Pericardium fibroblast (primary cell): ENCODE data around the gene MDFI. TPM values are rescaled to one million over a fixed set of nuclear protein-coding genes. Genes with fewer than 3 reads are reported as not detected.

Experiments
- total RNA-seq: library from RNA; depleted of rRNA; stranded (reverse); fragments of >200 nt; gene quantifications from 2 replicates; pipeline ENCODE4 v1.2.3, GENCODE V29; 2015

Gene MDFI, protein sequence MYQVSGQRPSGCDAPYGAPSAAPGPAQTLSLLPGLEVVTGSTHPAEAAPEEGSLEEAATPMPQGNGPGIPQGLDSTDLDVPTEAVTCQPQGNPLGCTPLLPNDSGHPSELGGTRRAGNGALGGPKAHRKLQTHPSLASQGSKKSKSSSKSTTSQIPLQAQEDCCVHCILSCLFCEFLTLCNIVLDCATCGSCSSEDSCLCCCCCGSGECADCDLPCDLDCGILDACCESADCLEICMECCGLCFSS
- total RNA-seq, result 15.1 and 30.8 TPM in 2 replicates

DNA sequence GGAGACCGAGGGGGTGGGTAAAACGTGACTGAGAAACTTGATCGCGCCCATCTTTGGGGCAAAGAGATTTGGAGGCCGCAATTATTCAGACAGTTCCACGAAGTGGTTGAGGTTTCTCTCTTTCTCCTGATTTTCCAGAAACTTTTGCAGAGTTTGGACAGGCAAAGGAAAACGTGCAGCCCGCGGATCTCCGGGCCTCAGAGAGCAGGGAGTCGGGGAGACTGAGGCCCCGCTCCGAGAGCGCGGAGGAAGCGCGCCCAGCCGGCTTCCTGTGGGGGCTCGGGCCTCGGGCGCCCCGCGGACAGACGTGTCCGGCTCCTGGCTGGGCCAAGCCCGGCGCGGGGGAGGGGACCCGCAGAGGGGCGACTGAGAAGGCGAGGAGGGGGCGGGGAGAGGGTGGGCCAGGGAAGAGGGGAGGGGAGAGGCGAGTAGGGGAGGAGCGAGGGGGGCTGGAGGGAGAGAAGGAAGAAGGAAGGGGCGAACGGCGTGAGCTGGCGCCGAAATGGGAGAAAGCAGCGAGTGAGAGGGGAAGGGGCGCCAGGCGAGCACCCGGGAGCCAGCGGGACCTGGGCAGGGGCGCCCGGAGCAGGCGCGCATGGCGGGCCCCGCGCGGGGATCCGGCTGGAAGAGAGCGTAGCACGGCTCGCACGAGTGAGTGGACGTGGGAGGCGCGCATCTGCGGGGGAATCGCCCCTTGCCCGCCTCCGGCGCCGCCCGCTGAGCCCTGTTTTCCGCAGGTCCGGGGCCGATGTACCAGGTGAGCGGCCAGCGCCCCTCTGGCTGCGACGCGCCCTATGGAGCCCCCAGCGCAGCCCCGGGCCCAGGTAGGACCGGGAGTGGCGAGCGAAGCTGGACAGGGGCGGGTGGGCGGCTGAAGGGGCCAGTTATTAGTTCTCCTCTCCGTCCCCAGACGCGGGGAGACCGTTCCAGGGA, at the start of gene MDFI:
Gene MDFI (plus strand): TSS at position 467 of the 933 bp plus-strand sequence. CDS start 282 bp downstream, at position 749.

Other genes starting within 250 kb of the MDFI start
- 2.6 and 5.5 TPM in 2 replicates for gene FOXP4, start 92.1 kb upstream of the MDFI start, total RNA-seq
- 2.6 and 4.2 TPM in 2 replicates for gene TFEB, start 97.1 kb downstream of the MDFI start, total RNA-seq
- not detected in 2 replicates for gene PGC, start 108.9 kb downstream of the MDFI start, total RNA-seq
- 0.68 and 3.0 TPM in 2 replicates for gene FRS3, start 141.4 kb downstream of the MDFI start, total RNA-seq
- 0.43 and 0.82 TPM in 2 replicates for gene PRICKLE4, start 142.3 kb downstream of the MDFI start, total RNA-seq
- gene TOMM6, start 149.2 kb downstream of the MDFI start, total RNA-seq, result 126 and 144 TPM in 2 replicates